HCT116 (cell line): ENCODE data around the gene PCDH1. TPM values are rescaled to one million over a fixed set of nuclear protein-coding genes. Genes with fewer than 3 reads are reported as not detected.

Experiments
- ATAC-seq: fragments of 200-7000 bp; cut with Tn5 transposase; 2 replicates; pipeline ENCODE4 v1.9.1; 2020; ENCODE audit warnings: mild to moderate bottlenecking, moderate library complexity
- BruUV-seq: library from RNA; stranded (reverse); fragments of 400-500 nt; replicated peaks from 2 replicates; lab custom pipeline; 2021; lab: Mats Ljungman, UMichigan
- CTCF ChIA-PET: fragments of 300-600 bp; sonication (Branson Sonifier 250); formaldehyde crosslinking; loops from one replicate; lab custom pipeline; 2021; ENCODE audit warnings: antibody characterized with exemption; lab: Charles Lee
- POLR2A ChIA-PET: fragments of 300-600, 350-600 bp; sonication (Branson Sonifier 250); formaldehyde crosslinking; loops from one replicate; lab custom pipeline; 2021; ENCODE audit warnings: antibody characterized with exemption; lab: Charles Lee
- RAD21 ChIA-PET, 2 experiments: fragments of 300-600 bp; sonication (Branson Sonifier 250); formaldehyde crosslinking; loops; one replicate each; lab custom pipeline; 2023; ENCODE audit warnings: low total read pairs in 2 of 2; ENCODE audit not compliant: uncharacterized antibody in 2 of 2, unreplicated experiment in 2 of 2, low non-redundant PET in 1 of 2; lab: Charles Lee
- DNase-seq: peaks from one replicate; pipeline ENCODE4 v3.0.0-alpha.2; 2010; ENCODE audit warnings: low read depth, low spot score
- H2AFZ ChIP-seq: fragments of 200-600 bp; shearing (Covaris generic), sonication (generic); 2 replicates; pipeline ENCODE4 v1.6.1; 2017; ENCODE audit warnings: low read depth, mixed run types, mixed read lengths, antibody characterized with exemption, low read length; ENCODE audit not compliant: poor library complexity, severe bottlenecking
- H3K27ac ChIP-seq: 2 replicates; pipeline ENCODE4 v1.5.1; 2012; ENCODE audit warnings: low read depth, low read length
- H3K27me3 ChIP-seq: fragments of 200-600 bp; sonication (generic); 2 replicates; pipeline ENCODE4 v1.6.1; 2016; ENCODE audit warnings: mixed run types, low read length, mixed read lengths; ENCODE audit not compliant: insufficient read depth
- H3K36me3 ChIP-seq, 2 experiments: fragments of 200-500 bp in 1 of 2; fragments of 200-600 bp in 1 of 2; sonication (Bioruptor generic) in 1 of 2; sonication (generic) in 1 of 2; 2 replicates each; pipeline versions ENCODE4 v1.5.1 to v1.6.1; 2014 to 2016; ENCODE audit warnings: low read length in 2 of 2, inconsistent platforms in 1 of 2, mixed read lengths in 1 of 2, mixed run types in 1 of 2; ENCODE audit not compliant: insufficient read depth in 2 of 2, control insufficient read depth in 1 of 2
- H3K4me1 ChIP-seq, 2 experiments: fragments of 200-600 bp in 1 of 2; sonication (generic) in 1 of 2; 2 replicates each; pipeline versions ENCODE4 v1.5.1 to v1.6.1; 2012 to 2017; ENCODE audit warnings: low read length in 2 of 2, inconsistent platforms in 1 of 2, mild to moderate bottlenecking in 1 of 2, mixed read lengths in 1 of 2, mixed run types in 1 of 2, moderate library complexity in 1 of 2; ENCODE audit not compliant: insufficient read depth in 2 of 2, control insufficient read depth in 1 of 2
- H3K4me2 ChIP-seq: fragments of 200-600 bp; sonication (generic); 2 replicates; pipeline ENCODE4 v1.6.1; 2017; ENCODE audit warnings: mixed run types, low read length, mixed read lengths
- H3K4me3 ChIP-seq, 2 experiments: fragments of 200-600 bp in 1 of 2; sonication (generic) in 1 of 2; replicated peaks in 1 of 2; 2 replicates each; pipeline ENCODE4 v1.5.1; 2011 to 2016; ENCODE audit warnings: low read length in 2 of 2, control low read depth in 1 of 2, low read depth in 1 of 2, mild to moderate bottlenecking in 1 of 2, mixed read lengths in 1 of 2, mixed run types in 1 of 2
- H3K79me2 ChIP-seq: fragments of 200-600 bp; sonication (generic); 2 replicates; pipeline ENCODE4 v1.6.1; 2017; ENCODE audit warnings: mild to moderate bottlenecking, mixed run types, low read length, moderate library complexity, mixed read lengths; ENCODE audit not compliant: insufficient read depth
- H3K9ac ChIP-seq: fragments of 200-600 bp; sonication (generic); 2 replicates; pipeline ENCODE4 v1.6.1; 2016; ENCODE audit warnings: low read length, mixed read lengths
- H3K9me2 ChIP-seq: fragments of 200-600 bp; sonication (generic), shearing (Covaris generic); 2 replicates; pipeline ENCODE4 v1.6.1; 2017; ENCODE audit warnings: mixed run types, mild to moderate bottlenecking, moderate library complexity; ENCODE audit not compliant: insufficient read depth
- H3K9me3 ChIP-seq, 2 experiments: fragments of 200-500 bp in 1 of 2; fragments of 200-600 bp in 1 of 2; sonication (Bioruptor generic) in 1 of 2; sonication (generic) in 1 of 2; 2 replicates each; pipeline ENCODE4 v1.6.1; 2014 to 2017; ENCODE audit warnings: low read length in 2 of 2, mixed read lengths in 2 of 2, inconsistent platforms in 1 of 2, low read depth in 1 of 2, mild to moderate bottlenecking in 1 of 2, mixed run types in 1 of 2, moderate library complexity in 1 of 2; ENCODE audit not compliant: control insufficient read depth in 1 of 2, insufficient read depth in 1 of 2
- H4K20me1 ChIP-seq: fragments of 200-600 bp; sonication (generic), shearing (Covaris generic); 2 replicates; pipeline ENCODE4 v1.6.1; 2017; ENCODE audit warnings: mixed run types, mild to moderate bottlenecking, moderate library complexity; ENCODE audit not compliant: insufficient read depth
- ATF3 ChIP-seq: IDR thresholded peaks from 2 replicates; pipeline ENCODE4 v1.6.1; 2012
- CBX3 ChIP-seq: IDR thresholded peaks from 2 replicates; pipeline ENCODE4 v1.6.1; 2012; ENCODE audit warnings: low read depth
- ELF1 ChIP-seq: IDR thresholded peaks from 2 replicates; pipeline ENCODE4 v1.6.1; 2012; ENCODE audit warnings: low read depth, borderline replicate concordance
- EZH2phosphoT487 ChIP-seq: fragments of 200-600 bp; IDR thresholded peaks from 2 replicates; pipeline ENCODE4 v1.6.1; 2018; ENCODE audit warnings: antibody characterized with exemption, borderline replicate concordance
- JUND ChIP-seq: IDR thresholded peaks from 2 replicates; pipeline ENCODE4 v1.6.1; 2012
- RAD21 ChIP-seq: IDR thresholded peaks from 2 replicates; pipeline ENCODE4 v1.6.1; 2012; ENCODE audit warnings: low read depth, mild to moderate bottlenecking
- SIN3A ChIP-seq: IDR thresholded peaks from 2 replicates; pipeline ENCODE4 v1.6.1; 2012; ENCODE audit warnings: low read depth
- SP1 ChIP-seq: IDR thresholded peaks from 2 replicates; pipeline ENCODE4 v1.6.1; 2012; ENCODE audit warnings: low read depth
- SRF ChIP-seq: IDR thresholded peaks from 2 replicates; pipeline ENCODE4 v1.6.1; 2012; ENCODE audit warnings: low read depth
- TCF7L2 ChIP-seq: IDR thresholded peaks from 2 replicates; pipeline ENCODE4 v1.7.0; 2011; ENCODE audit warnings: borderline replicate concordance, inconsistent platforms; ENCODE audit not compliant: insufficient read depth, insufficient read length; ENCODE audit errors: extremely low read depth
- ZBTB33 ChIP-seq: IDR thresholded peaks from 2 replicates; pipeline ENCODE4 v1.6.1; 2011; ENCODE audit warnings: mild to moderate bottlenecking, low read length, moderate library complexity; ENCODE audit not compliant: insufficient replicate concordance; ENCODE audit errors: extremely low read depth
- ZFX ChIP-seq: fragments of 450-650 bp; IDR thresholded peaks from 2 replicates; pipeline ENCODE4 v1.6.1; 2017
- intact Hi-C: fragments of 100-400 bp; cut with micrococcal nuclease; formaldehyde crosslinking; loops from 2 replicates; pipeline ENCODE4 v1.10.0; 2022
- total RNA-seq: library from RNA; stranded (reverse); gene quantifications from one replicate; pipeline ENCODE4 v1.2.1, GENCODE V29; 2021; ENCODE audit not compliant: unreplicated experiment

Gene PCDH1
- total RNA-seq, 1 experiment from 2014 or later = 24.2 TPM

- ChIA-PET CTCF (interaction anchor here (0.5 to 1.3 kb wide), 3 partner anchors 27 to 285 kb away, joined by 3 to 4 read pairs (median 3); no protein-coding TSS in a partner anchor), POLR2A (no interaction called here), RAD21 (no interaction called here)
- DNase-seq (no peak), ATAC-seq (peak; percentile 15)
- no peaks in the 10 kb centered on the region for H4K20me1 ChIP-seq
- intact Hi-C loops = loop anchor here (2.0 kb wide), 1 partner anchor 28 kb away; no protein-coding TSS in a partner anchor
- H2AFZ ChIP-seq = peak overlapping the region; percentile 54
- peaks cover 13 to 56% of the 10 kb centered on the region in 2 experiments; a peak in 3 of 4 replicates for H3K4me1 ChIP-seq
- TF ChIP-seq ZFX (0 out of 2 replicates have a peak, but pooled peaks have one; percentile 11), ATF3 (no peak)
- H3K4me2 ChIP-seq = peak overlapping the region; percentile 98
- peaks cover 4% of the 10 kb centered on the region; the same call in 1 of the 2 replicates for H3K79me2 ChIP-seq
- H3K4me3 ChIP-seq = peak overlapping the region; percentile 61 to 87
- peak overlapping the region; percentile 71; the same call in 1 of the 2 replicates for H3K27ac ChIP-seq
- H3K9ac ChIP-seq = peak overlapping the region; percentile 76
- H3K9me3 ChIP-seq = no peaks in the 10 kb centered on the region
- no peaks in the 10 kb centered on the region for H3K36me3 ChIP-seq
- BruUV-seq = no TSS peak
- no peaks in the 10 kb centered on the region for H3K9me2 ChIP-seq
- peaks cover 4% of the 10 kb centered on the region; the same call in 1 of the 2 replicates for H3K27me3 ChIP-seq
Observed at GRCh38 chr5:141876628-141877355, 1.4 kb downstream of the PCDH1 start.

- Histone ChIP-seq H3K9me3 (no peaks in the 10 kb centered on the region), H4K20me1 (no peaks in the 10 kb centered on the region), H3K4me2 (peak overlapping the region; percentile 98), H3K9ac (peak overlapping the region; percentile 76), H3K79me2 (peaks cover 4% of the 10 kb centered on the region; the same call in 1 of the 2 replicates), H3K4me3 (peak overlapping the region; percentile 61 to 87), H3K27ac (peak overlapping the region; percentile 71; the same call in 1 of the 2 replicates), H3K9me2 (no peaks in the 10 kb centered on the region), H3K27me3 (peaks cover 4% of the 10 kb centered on the region; the same call in 1 of the 2 replicates), H3K4me1 (peaks cover 21 to 63% of the 10 kb centered on the region in 2 experiments), H3K36me3 (no peaks in the 10 kb centered on the region), H2AFZ (peak overlapping the region; percentile 54)
- ATAC-seq (peak; percentile 35), DNase-seq (no peak)
- no TSS peak for BruUV-seq
- ChIA-PET RAD21 (interaction anchor here (0.7 to 1.1 kb wide), 3 partner anchors 35 to 211 kb away, joined by 3 to 5 read pairs (median 3); no protein-coding TSS in a partner anchor), POLR2A (no interaction called here), CTCF (interaction anchor here (0.5 kb wide), 1 partner anchor 284 kb away, joined by 3 read pairs; no protein-coding TSS in a partner anchor)
- peak; percentile 8 for TF ChIP-seq TCF7L2
- TF ChIP-seq SIN3A = no peak
- TF ChIP-seq JUND = no peak
- no peak for TF ChIP-seq ELF1
- no peak for TF ChIP-seq SRF
- TF ChIP-seq SP1 = no peak
- 0 out of 2 replicates have a peak, but pooled peaks have one; percentile 23 for TF ChIP-seq ZFX
- no peak for TF ChIP-seq EZH2phosphoT487
- no peak for TF ChIP-seq ZBTB33
- no peak for TF ChIP-seq CBX3
- no peak for TF ChIP-seq RAD21
- intact Hi-C loops = loop anchor here (2.0 kb wide), 1 partner anchor 27 kb away; no protein-coding TSS in a partner anchor
Observed at GRCh38 chr5:141875795-141876627, 2.2 kb downstream of the PCDH1 start.
